ENCODE results near the gene ZNF594. TPM values are rescaled to one million over a fixed set of nuclear protein-coding genes. Genes with fewer than 3 reads are reported as not detected.
"Not testable (repeated sequence)": the region's sequence is repeated elsewhere in the genome, so short reads cannot be mapped to it uniquely, and the experiment has no call there.

ZNF594 gene
- total and polyA plus RNA-seq, 2 experiments from 2014 or later: 3.1 to 6.2 TPM

DNA sequence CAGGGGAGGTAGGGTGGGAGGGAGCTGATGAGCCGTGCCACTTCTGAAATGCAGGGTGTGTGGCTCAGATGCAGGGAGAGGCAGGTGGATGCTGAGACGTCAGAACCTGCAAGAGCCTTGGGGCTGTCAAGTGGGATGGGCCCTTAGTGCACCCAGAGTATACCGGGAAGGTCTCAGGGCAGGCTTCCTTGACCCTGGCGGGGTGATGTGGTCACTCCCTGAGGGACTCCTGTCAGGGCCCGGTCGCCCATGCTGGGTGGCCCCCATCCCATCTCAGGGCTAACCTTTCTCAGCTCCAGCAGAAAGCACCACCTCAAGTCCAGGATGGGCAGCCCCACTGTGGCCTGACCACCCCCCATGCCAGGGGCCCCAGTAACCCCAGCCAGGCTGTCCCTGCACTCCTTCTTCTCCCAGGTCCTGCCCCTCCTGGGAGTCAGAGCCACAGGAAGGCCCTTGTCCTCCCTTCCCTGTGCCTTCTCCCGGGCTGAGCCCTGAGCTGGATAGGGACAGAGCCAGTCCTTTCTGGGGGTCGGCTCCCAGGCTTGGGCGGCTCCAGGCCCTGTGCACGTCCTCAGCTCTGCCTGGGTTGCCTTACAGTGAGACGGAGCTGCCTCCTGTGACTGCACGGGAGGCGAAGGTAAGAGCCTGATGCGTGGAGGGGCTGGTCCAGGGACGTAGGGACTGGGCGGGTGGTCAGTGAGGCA, 59.7 kb downstream of the ZNF594 start:
- H3K27ac ChIP-seq; H3K4me1 ChIP-seq (ENCODE audit: insufficient read depth); H3K9me3 ChIP-seq (ENCODE audit: low read depth); H3K79me2 ChIP-seq (ENCODE audit: insufficient read depth); H3F3A ChIP-seq (ENCODE audit: insufficient read depth); DNase-seq; H2AFZ ChIP-seq; H3K4me2 ChIP-seq (ENCODE audit: unreplicated experiment); H3K9ac ChIP-seq; in situ Hi-C loops (cut with MboI); H3K4me3 ChIP-seq; H4K20me1 ChIP-seq (ENCODE audit: insufficient read depth); H3K36me3 ChIP-seq (ENCODE audit: low read depth); H3K9me2 ChIP-seq (ENCODE audit: insufficient read depth); H3K27me3 ChIP-seq (replicated peaks; ENCODE audit: insufficient read depth): not testable (repeated sequence)
- 59 to 70% methylated on average over 13 to 16 of the region's 16 CpGs for WGBS, 2 experiments (ENCODE audit: low coverage in 1 of 2, low lambda C conversion rate in 2 of 2, missing lambda C conversion rate in 2 of 2)

- no peaks in the 10 kb centered on the region for H3K9me2 ChIP-seq (ENCODE audit: insufficient read depth)
- no peak overlapping the region for H2AFZ ChIP-seq
- no peaks in the 10 kb centered on the region for H3K4me1 ChIP-seq (ENCODE audit: insufficient read depth)
- no peaks in the 10 kb centered on the region for H3K79me2 ChIP-seq (ENCODE audit: insufficient read depth)
- in situ Hi-C loops (cut with MboI): no loop called here
- H3K27ac ChIP-seq: no peak overlapping the region
- DNase-seq: no peak
- no peak overlapping the region for H3K4me2 ChIP-seq (ENCODE audit: unreplicated experiment)
- no peaks in the 10 kb centered on the region for H3F3A ChIP-seq (ENCODE audit: insufficient read depth)
- no peaks in the 10 kb centered on the region for H3K27me3 ChIP-seq (replicated peaks; ENCODE audit: insufficient read depth)
- no peaks in the 10 kb centered on the region for H3K9me3 ChIP-seq (ENCODE audit: low read depth)
- no peak for TF ChIP-seq EZH2phosphoT487 (IDR thresholded peaks at IDR 0.05; ENCODE audit: insufficient read depth, low read depth)
- no peak for TF ChIP-seq EZH2 (IDR thresholded peaks at IDR 0.05; ENCODE audit: insufficient read depth, poor library complexity, severe bottlenecking)
- no peak overlapping the region for H3K4me3 ChIP-seq
- no peak overlapping the region for H3K9ac ChIP-seq
- no peaks in the 10 kb centered on the region for H3K36me3 ChIP-seq (ENCODE audit: low read depth)
- 82 to 85% methylated on average over 7 of the region's 7 CpGs for WGBS, 2 experiments (ENCODE audit: low coverage in 1 of 2, low lambda C conversion rate in 2 of 2, missing lambda C conversion rate in 2 of 2)
- no peaks in the 10 kb centered on the region for H4K20me1 ChIP-seq (ENCODE audit: insufficient read depth)
Observed at GRCh38 chr17:5131146-5131715, 60.4 kb downstream of the ZNF594 start.

DNA sequence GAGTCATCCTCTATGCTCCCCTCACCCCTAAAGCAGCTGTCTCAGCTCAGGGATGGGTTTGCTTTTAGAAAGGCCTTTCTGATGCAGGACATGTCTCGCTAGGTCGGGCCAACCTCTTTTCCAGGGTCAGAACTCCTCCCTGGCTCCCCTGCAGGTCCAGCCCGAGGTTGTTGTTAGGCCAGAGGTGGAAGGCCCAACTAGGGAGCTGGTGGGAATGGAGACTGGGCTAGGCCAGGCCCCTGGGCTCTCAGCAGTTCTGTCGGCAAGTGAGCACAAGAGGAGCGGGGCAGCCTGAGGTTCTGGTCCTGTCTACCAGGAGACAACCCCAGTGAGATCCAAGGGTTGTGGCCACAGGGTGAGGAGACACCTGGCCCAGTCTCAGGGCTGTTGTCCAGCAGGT, 61.0 kb downstream of the ZNF594 start:
- H3F3A ChIP-seq (ENCODE audit: insufficient read depth); H3K27ac ChIP-seq; H3K4me1 ChIP-seq (ENCODE audit: insufficient read depth); H4K20me1 ChIP-seq (ENCODE audit: insufficient read depth); H3K4me2 ChIP-seq (ENCODE audit: unreplicated experiment); H3K27me3 ChIP-seq (replicated peaks; ENCODE audit: insufficient read depth); H3K79me2 ChIP-seq (ENCODE audit: insufficient read depth); H2AFZ ChIP-seq; H3K9me3 ChIP-seq (ENCODE audit: low read depth); DNase-seq; H3K9ac ChIP-seq; H3K36me3 ChIP-seq (ENCODE audit: low read depth); in situ Hi-C loops (cut with MboI); H3K9me2 ChIP-seq (ENCODE audit: insufficient read depth); H3K4me3 ChIP-seq: not testable (repeated sequence)
- WGBS, 2 experiments (ENCODE audit: low coverage in 1 of 2, low lambda C conversion rate in 2 of 2, missing lambda C conversion rate in 2 of 2): 64 to 75% methylated on average over 5 of the region's 5 CpGs

DNA sequence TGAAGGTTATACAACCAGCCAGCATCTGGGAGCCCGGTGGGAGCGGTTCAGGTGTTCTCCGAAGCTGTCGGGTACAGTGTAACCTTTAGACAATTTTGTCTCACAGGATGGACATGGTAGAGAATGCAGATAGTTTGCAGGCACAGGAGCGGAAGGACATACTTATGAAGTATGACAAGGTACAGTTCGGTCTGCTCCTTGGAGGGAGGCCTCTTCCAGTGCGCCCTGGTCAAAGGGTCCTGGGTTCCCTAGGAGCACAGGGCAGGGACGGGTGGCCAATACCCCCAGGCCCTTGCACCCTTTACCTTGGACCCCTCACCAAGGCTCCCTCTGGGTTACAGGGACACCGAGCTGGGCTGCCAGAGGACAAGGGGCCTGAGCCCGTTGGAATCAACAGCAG, 61.4 kb downstream of the ZNF594 start:
- H3K9me2 ChIP-seq (ENCODE audit: insufficient read depth); H3K79me2 ChIP-seq (ENCODE audit: insufficient read depth); H2AFZ ChIP-seq; H3K4me2 ChIP-seq (ENCODE audit: unreplicated experiment); H3K27ac ChIP-seq; H3K4me1 ChIP-seq (ENCODE audit: insufficient read depth); H3F3A ChIP-seq (ENCODE audit: insufficient read depth); H3K9ac ChIP-seq; in situ Hi-C loops (cut with MboI); H3K9me3 ChIP-seq (ENCODE audit: low read depth); H3K36me3 ChIP-seq (ENCODE audit: low read depth); H3K27me3 ChIP-seq (replicated peaks; ENCODE audit: insufficient read depth); H3K4me3 ChIP-seq; H4K20me1 ChIP-seq (ENCODE audit: insufficient read depth); DNase-seq: not testable (repeated sequence)
- WGBS, 2 experiments (ENCODE audit: low coverage in 1 of 2, low lambda C conversion rate in 2 of 2, missing lambda C conversion rate in 2 of 2): 79 to 83% methylated on average over 10 of the region's 10 CpGs

- H3F3A ChIP-seq (ENCODE audit: insufficient read depth); H3K9me2 ChIP-seq (ENCODE audit: insufficient read depth); H3K79me2 ChIP-seq (ENCODE audit: insufficient read depth); H3K27me3 ChIP-seq (replicated peaks; ENCODE audit: insufficient read depth); H3K9me3 ChIP-seq (ENCODE audit: low read depth); H3K36me3 ChIP-seq (ENCODE audit: low read depth); H4K20me1 ChIP-seq (ENCODE audit: insufficient read depth); H3K4me2 ChIP-seq (ENCODE audit: unreplicated experiment); DNase-seq; H2AFZ ChIP-seq; H3K9ac ChIP-seq; H3K4me3 ChIP-seq; H3K27ac ChIP-seq; in situ Hi-C loops (cut with MboI); H3K4me1 ChIP-seq (ENCODE audit: insufficient read depth): not testable (repeated sequence)
- WGBS, 2 experiments (ENCODE audit: low coverage in 1 of 2, low lambda C conversion rate in 2 of 2, missing lambda C conversion rate in 2 of 2): 61 to 63% methylated on average over 8 of the region's 8 CpGs
Observed at GRCh38 chr17:5129770-5130169, 61.9 kb downstream of the ZNF594 start.

Other genes starting within 250 kb of the ZNF594 start
- 621 and 886 TPM in 2 replicates for gene PFN1, start 243.3 kb downstream of the ZNF594 start, total RNA-seq (2014; rRNA removed; shearing (Covaris generic))
- gene PFN1, start 243.3 kb downstream of the ZNF594 start, polyA plus RNA-seq (2016; fragmentation: Nextera tagmentation; extraction: Ambion mirVana): 2,247 and 2,282 TPM in 2 replicates
- gene ENO3, start 240.7 kb downstream of the ZNF594 start, total RNA-seq (2014; rRNA removed; shearing (Covaris generic)): 0.38 and 1.2 TPM in 2 replicates
- 3.2 and 4.1 TPM in 2 replicates for gene ENO3, start 240.7 kb downstream of the ZNF594 start, polyA plus RNA-seq (2016; fragmentation: Nextera tagmentation; extraction: Ambion mirVana)
- gene SPAG7, start 224.1 kb downstream of the ZNF594 start, total RNA-seq (2014; rRNA removed; shearing (Covaris generic)): 39.1 and 43.1 TPM in 2 replicates
- gene SPAG7, start 224.1 kb downstream of the ZNF594 start, polyA plus RNA-seq (2016; fragmentation: Nextera tagmentation; extraction: Ambion mirVana): 97.7 and 107 TPM in 2 replicates
- gene CAMTA2, start 204.2 kb downstream of the ZNF594 start, total RNA-seq (2014; rRNA removed; shearing (Covaris generic)): 4.8 and 10.1 TPM in 2 replicates
- gene CAMTA2, start 204.2 kb downstream of the ZNF594 start, polyA plus RNA-seq (2016; fragmentation: Nextera tagmentation; extraction: Ambion mirVana): 26.5 and 28.8 TPM in 2 replicates
- gene INCA1, start 194.3 kb downstream of the ZNF594 start, total RNA-seq (2014; rRNA removed; shearing (Covaris generic)): 0.32 and 1.0 TPM in 2 replicates
- 0.51 and 1.2 TPM in 2 replicates for gene INCA1, start 194.3 kb downstream of the ZNF594 start, polyA plus RNA-seq (2016; fragmentation: Nextera tagmentation; extraction: Ambion mirVana)
- gene KIF1C, start 193.9 kb downstream of the ZNF594 start, total RNA-seq (2014; rRNA removed; shearing (Covaris generic)): 72.7 and 85.2 TPM in 2 replicates
- gene KIF1C, start 193.9 kb downstream of the ZNF594 start, polyA plus RNA-seq (2016; fragmentation: Nextera tagmentation; extraction: Ambion mirVana): 38.5 and 39.8 TPM in 2 replicates
- 0.22 TPM in 1 of 2 replicates, not detected in the other for gene SLC52A1, start 156.4 kb downstream of the ZNF594 start, total RNA-seq (2014; rRNA removed; shearing (Covaris generic))
- not detected in 2 replicates for gene SLC52A1, start 156.4 kb downstream of the ZNF594 start, polyA plus RNA-seq (2016; fragmentation: Nextera tagmentation; extraction: Ambion mirVana)
- 1.5 and 1.9 TPM in 2 replicates for gene ZFP3, start 113.4 kb downstream of the ZNF594 start, total RNA-seq (2014; rRNA removed; shearing (Covaris generic))
- gene ZFP3, start 113.4 kb downstream of the ZNF594 start, polyA plus RNA-seq (2016; fragmentation: Nextera tagmentation; extraction: Ambion mirVana): 1.8 and 2.0 TPM in 2 replicates
- gene ZNF232, start 80.0 kb downstream of the ZNF594 start, total RNA-seq (2014; rRNA removed; shearing (Covaris generic)): 5.2 and 6.1 TPM in 2 replicates
- 3.8 and 5.2 TPM in 2 replicates for gene ZNF232, start 80.0 kb downstream of the ZNF594 start, polyA plus RNA-seq (2016; fragmentation: Nextera tagmentation; extraction: Ambion mirVana)
- not detected in 2 replicates for gene USP6, start 75.8 kb downstream of the ZNF594 start, total RNA-seq (2014; rRNA removed; shearing (Covaris generic))
- 0.25 and 0.30 TPM in 2 replicates for gene USP6, start 75.8 kb downstream of the ZNF594 start, polyA plus RNA-seq (2016; fragmentation: Nextera tagmentation; extraction: Ambion mirVana)
- gene SCIMP, start 43.0 kb upstream of the ZNF594 start, total RNA-seq (2014; rRNA removed; shearing (Covaris generic)): not detected in 2 replicates
- gene SCIMP, start 43.0 kb upstream of the ZNF594 start, polyA plus RNA-seq (2016; fragmentation: Nextera tagmentation; extraction: Ambion mirVana): 0.11 and 0.30 TPM in 2 replicates
- gene RABEP1, start 90.4 kb upstream of the ZNF594 start, total RNA-seq (2014; rRNA removed; shearing (Covaris generic)): 26.3 and 51.2 TPM in 2 replicates
- 33.1 and 33.6 TPM in 2 replicates for gene RABEP1, start 90.4 kb upstream of the ZNF594 start, polyA plus RNA-seq (2016; fragmentation: Nextera tagmentation; extraction: Ambion mirVana)
- gene NUP88, start 227.8 kb upstream of the ZNF594 start, total RNA-seq (2014; rRNA removed; shearing (Covaris generic)): 42.9 and 50.6 TPM in 2 replicates
- gene NUP88, start 227.8 kb upstream of the ZNF594 start, polyA plus RNA-seq (2016; fragmentation: Nextera tagmentation; extraction: Ambion mirVana): 42.9 and 52.6 TPM in 2 replicates
- 9.0 and 15.7 TPM in 2 replicates for gene RPAIN, start 228.3 kb upstream of the ZNF594 start, total RNA-seq (2014; rRNA removed; shearing (Covaris generic))
- 21.4 and 22.0 TPM in 2 replicates for gene RPAIN, start 228.3 kb upstream of the ZNF594 start, polyA plus RNA-seq (2016; fragmentation: Nextera tagmentation; extraction: Ambion mirVana)
- 119 and 131 TPM in 2 replicates for gene C1QBP, start 247.3 kb upstream of the ZNF594 start, total RNA-seq (2014; rRNA removed; shearing (Covaris generic))
- gene C1QBP, start 247.3 kb upstream of the ZNF594 start, polyA plus RNA-seq (2016; fragmentation: Nextera tagmentation; extraction: Ambion mirVana): 235 and 241 TPM in 2 replicates

Measured in GM23248 (cell line).